K562 (cell line): ENCODE results near the gene HOXC4. TPM values are rescaled to one million over a fixed set of nuclear protein-coding genes. Genes with fewer than 3 reads are reported as not detected.

ENCODE experiments used
- ARHGAP35 ChIP-seq: fragments of 450-650 bp; IDR thresholded peaks from 2 replicates; pipeline ENCODE4 v1.6.1; 2018; ENCODE audit not compliant: partially characterized antibody
- DLX4 ChIP-seq: fragments of 250-450 bp; sonication (Bioruptor Pico); IDR thresholded peaks from 2 replicates; pipeline ENCODE4 v1.6.1; 2021; ENCODE audit warnings: mild to moderate bottlenecking
- FOS ChIP-seq: IDR thresholded peaks from 3 replicates; pipeline ENCODE4 v1.6.1; 2011; ENCODE audit not compliant: insufficient read length; ENCODE audit errors: extremely low read depth
- MGA ChIP-seq: fragments of 450-650 bp; IDR thresholded peaks from 2 replicates; pipeline ENCODE4 v1.6.1; 2016; ENCODE audit warnings: mild to moderate bottlenecking, moderate library complexity
- NR2C1 ChIP-seq, 2 experiments: fragments of 450-650 bp; IDR thresholded peaks; 2 replicates each; pipeline ENCODE4 v1.6.1; 2017; ENCODE audit warnings: mild to moderate bottlenecking in 2 of 2, antibody characterized with exemption in 1 of 2, inconsistent platforms in 1 of 2, missing compliant biosample characterization in 1 of 2, missing genetic modification characterization in 1 of 2
- ZFP36 ChIP-seq: fragments of 150-350 bp; IDR thresholded peaks from 2 replicates; pipeline ENCODE4 v1.6.1; 2018; ENCODE audit warnings: low read length, low read depth; ENCODE audit not compliant: partially characterized antibody
- ZFPM2 ChIP-seq: fragments of 250-450 bp; sonication (Bioruptor Pico); IDR thresholded peaks from 2 replicates; pipeline ENCODE4 v1.5.1; 2022; ENCODE audit warnings: mild to moderate bottlenecking
- ZNF121 ChIP-seq: sonication (generic); formaldehyde crosslinking; conservative IDR thresholded peaks from 2 replicates; pipeline ENCODE4 v1.8.0; 2022; ENCODE audit warnings: missing genetic modification reagents
- ZNF184 ChIP-seq: sonication (generic); formaldehyde crosslinking; IDR thresholded peaks from 2 replicates; pipeline ENCODE4 v1.5.0; 2020; ENCODE audit warnings: missing genetic modification reagents
- ZNF324 ChIP-seq: fragments of 250-450 bp; sonication (Bioruptor Pico); IDR thresholded peaks from 2 replicates; pipeline ENCODE4 v1.4.0; 2020; ENCODE audit warnings: mild to moderate bottlenecking
- polyA plus RNA-seq, 8 experiments: library from polyadenylated mRNA; depleted of rRNA in 4 of 8; stranded (reverse) in 5 of 8; unstranded in 3 of 8; fragments of >200 nt; fragmentation: Nextera tagmentation in 2 of 8; fragmentation: Illumina TruSeq in 1 of 8; extraction: Ambion mirVana in 2 of 8; extraction: Trizol in 1 of 8; gene quantifications; 2 replicates each; pipeline versions ENCODE4 v1.2.1 to v1.2.3, GENCODE V29; 2011 to 2014; ENCODE audit warnings: inconsistent platforms in 1 of 8, missing spikeins in 1 of 8
- total RNA-seq, 7 experiments: library from RNA; depleted of rRNA in 6 of 7; stranded (reverse); fragments of >200 nt in 6 of 7; fragmentation: Illumina TruSeq in 2 of 7; extraction: Trizol in 2 of 7; gene quantifications; 2 replicates each; pipeline versions ENCODE4 v1.2.1 to v1.2.3, GENCODE V29; 2011 to 2021; ENCODE audit warnings: low replicate concordance in 1 of 7
- TF ChIP-seq, protein P1 (sequence below): fragments of 450-650 bp; IDR thresholded peaks from 2 replicates; pipeline ENCODE4 v1.6.1; 2017; ENCODE audit warnings: antibody characterized with exemption
- TF ChIP-seq, protein P2 (sequence below): fragments of 250-450 bp; sonication (Bioruptor Pico); IDR thresholded peaks from 2 replicates; pipeline ENCODE4 v1.4.0; 2020; ENCODE audit warnings: mild to moderate bottlenecking

Gene HOXC4
- total and polyA plus RNA-seq, 9 of the 15 experiments (the other 6 are each of a cell fraction or from before 2014, with no cell fraction given): 0.06 to 1.5 (median 0.44) TPM; not detected in 1

DNA sequence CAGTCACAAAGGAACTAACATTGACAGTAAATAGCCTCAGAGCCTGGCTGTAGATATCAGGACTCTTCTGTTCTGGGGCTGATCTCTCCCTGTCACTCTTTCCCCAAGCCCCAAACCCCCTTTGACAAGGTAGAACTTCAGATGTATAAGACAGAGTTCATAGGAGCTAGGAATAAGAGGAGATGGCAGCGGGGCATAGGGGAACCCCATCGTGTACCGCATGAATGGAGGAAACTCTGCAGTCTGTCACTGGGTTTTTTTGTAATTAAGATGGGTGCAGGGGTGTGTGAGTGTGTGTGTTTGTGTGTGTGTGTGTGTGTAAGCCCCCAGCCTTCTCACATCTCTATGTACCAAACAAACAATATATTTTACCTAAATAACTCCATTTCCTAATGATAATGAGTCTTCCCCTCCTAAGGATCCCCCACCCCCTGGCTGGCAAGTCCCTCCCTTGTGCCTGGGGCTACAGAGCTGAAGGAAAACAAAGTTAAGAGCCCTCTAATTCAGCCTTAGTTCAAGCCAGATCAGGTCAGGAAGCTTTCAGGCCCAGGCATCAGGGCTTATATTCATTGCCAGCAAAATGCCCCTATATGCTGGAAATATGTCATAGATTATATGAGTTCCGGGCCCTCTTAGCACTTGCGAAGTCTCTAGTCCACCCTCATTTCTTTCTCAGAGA lies 9.1 kb upstream of the HOXC4 start (continued):
- TF ChIP-seq MGA (no peak), ARHGAP35 (no peak), ZNF324 (CRISPR knock-in tag) (no peak), FOS (no peak), ZFPM2 (CRISPR knock-in tag) (no peak), ZNF121 (CRISPR knock-in tag) (no peak), ZNF184 (no peak), ZFP36 (no peak), NR2C1 (IDR thresholded peaks at IDR 0.05) (no peak), NR2C1 (tag; IDR thresholded peaks at IDR 0.05) (no peak), DLX4 (CRISPR knock-in tag) (no peak)
- TF ChIP-seq, protein P1, sequence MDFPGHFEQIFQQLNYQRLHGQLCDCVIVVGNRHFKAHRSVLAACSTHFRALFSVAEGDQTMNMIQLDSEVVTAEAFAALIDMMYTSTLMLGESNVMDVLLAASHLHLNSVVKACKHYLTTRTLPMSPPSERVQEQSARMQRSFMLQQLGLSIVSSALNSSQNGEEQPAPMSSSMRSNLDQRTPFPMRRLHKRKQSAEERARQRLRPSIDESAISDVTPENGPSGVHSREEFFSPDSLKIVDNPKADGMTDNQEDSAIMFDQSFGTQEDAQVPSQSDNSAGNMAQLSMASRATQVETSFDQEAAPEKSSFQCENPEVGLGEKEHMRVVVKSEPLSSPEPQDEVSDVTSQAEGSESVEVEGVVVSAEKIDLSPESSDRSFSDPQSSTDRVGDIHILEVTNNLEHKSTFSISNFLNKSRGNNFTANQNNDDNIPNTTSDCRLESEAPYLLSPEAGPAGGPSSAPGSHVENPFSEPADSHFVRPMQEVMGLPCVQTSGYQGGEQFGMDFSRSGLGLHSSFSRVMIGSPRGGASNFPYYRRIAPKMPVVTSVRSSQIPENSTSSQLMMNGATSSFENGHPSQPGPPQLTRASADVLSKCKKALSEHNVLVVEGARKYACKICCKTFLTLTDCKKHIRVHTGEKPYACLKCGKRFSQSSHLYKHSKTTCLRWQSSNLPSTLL: no peak
- TF ChIP-seq, protein P2, sequence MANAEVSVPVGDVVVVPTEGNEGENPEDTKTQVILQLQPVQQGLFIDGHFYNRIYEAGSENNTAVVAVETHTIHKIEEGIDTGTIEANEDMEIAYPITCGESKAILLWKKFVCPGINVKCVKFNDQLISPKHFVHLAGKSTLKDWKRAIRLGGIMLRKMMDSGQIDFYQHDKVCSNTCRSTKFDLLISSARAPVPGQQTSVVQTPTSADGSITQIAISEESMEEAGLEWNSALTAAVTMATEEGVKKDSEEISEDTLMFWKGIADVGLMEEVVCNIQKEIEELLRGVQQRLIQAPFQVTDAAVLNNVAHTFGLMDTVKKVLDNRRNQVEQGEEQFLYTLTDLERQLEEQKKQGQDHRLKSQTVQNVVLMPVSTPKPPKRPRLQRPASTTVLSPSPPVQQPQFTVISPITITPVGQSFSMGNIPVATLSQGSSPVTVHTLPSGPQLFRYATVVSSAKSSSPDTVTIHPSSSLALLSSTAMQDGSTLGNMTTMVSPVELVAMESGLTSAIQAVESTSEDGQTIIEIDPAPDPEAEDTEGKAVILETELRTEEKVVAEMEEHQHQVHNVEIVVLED (CRISPR knock-in tag): no peak
